KOPT-K1 (cell line): Measurements from ENCODE around the gene FOXB1.

Experiments used
- H3K27ac ChIP-seq: fragments of 200-600 bp; sonication (generic); 2 replicates; pipeline ENCODE4 v1.5.1; 2016; ENCODE audit warnings: antibody characterized with exemption, mild to moderate bottlenecking, low read depth, low read length; ENCODE audit not compliant: poor library complexity, severe bottlenecking
- H3K36me3 ChIP-seq: fragments of 200-600 bp; sonication (generic); 2 replicates; pipeline ENCODE4 v1.5.1; 2017; ENCODE audit warnings: antibody characterized with exemption, mild to moderate bottlenecking, low read length, moderate library complexity; ENCODE audit not compliant: insufficient read depth
- H3K9me3 ChIP-seq: fragments of 200-600 bp; sonication (generic); 2 replicates; pipeline ENCODE4 v1.5.1; 2017; ENCODE audit warnings: antibody characterized with exemption, low read length, mild to moderate bottlenecking; ENCODE audit not compliant: insufficient read depth, poor library complexity, severe bottlenecking

Gene FOXB1

DNA sequence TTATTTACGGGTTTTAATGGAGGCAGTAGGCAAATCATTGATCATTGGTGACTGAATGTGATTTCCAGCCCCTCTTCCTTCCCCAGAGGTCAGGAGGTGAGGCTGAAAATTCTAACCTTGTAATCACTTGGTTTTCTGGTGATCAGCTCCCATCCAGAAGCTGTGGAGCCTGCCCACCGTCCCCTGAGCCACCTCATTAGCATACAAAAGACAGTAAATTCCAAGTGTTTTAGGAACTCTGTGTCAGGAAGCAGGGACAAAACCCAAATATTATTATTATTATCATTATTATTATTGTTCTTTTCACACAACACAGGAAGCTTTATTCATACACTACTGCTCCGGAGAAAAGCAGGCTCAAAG is 18.2 kb downstream of the FOXB1 start:
- H3K9me3 ChIP-seq, result no peaks in the 10 kb centered on the region
- H3K36me3 ChIP-seq, result no peaks in the 10 kb centered on the region
- no peak overlapping the region for H3K27ac ChIP-seq

DNA sequence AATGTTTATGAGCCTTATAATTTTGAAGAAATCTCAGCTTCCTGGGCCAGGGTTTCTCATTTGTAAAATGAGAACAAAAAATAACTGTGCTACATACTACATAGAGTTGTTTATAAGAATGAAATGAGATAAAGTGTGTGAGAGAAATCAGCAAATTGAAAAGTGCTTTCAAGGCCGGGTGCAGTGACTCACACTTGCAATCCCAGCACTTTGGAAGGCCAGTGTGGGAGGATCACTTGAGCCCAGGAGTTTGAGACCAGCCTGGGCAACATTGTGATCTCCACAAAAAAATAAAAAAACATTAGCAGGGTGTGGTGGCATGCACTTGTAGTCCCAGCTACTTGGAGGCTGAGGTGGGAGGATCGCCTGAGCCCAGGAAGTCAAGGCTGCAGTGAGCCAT is 22.4 kb downstream of the FOXB1 start:
- Histone ChIP-seq H3K9me3 (no peaks in the 10 kb centered on the region), H3K27ac (no peak overlapping the region), H3K36me3 (no peaks in the 10 kb centered on the region)

DNA sequence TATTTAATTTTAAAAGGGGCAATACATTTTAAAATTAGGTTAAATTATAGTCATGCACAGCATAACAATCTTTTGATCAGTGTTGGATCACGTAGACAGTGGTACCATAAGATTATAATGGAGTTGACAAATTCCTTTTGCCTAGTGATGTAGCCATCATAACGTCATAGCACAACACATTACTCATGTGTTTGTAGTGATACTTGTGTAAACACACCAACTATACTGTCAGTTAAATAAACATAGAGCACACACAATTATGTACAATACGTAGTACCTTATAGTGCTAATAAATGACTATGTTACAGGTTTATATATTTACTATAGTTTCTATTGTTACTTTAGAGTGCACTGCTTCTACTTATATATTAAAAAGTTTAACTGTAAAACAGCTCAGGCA is 31.2 kb downstream of the FOXB1 start:
- H3K9me3 ChIP-seq, result no peaks in the 10 kb centered on the region
- no peak overlapping the region for H3K27ac ChIP-seq
- H3K36me3 ChIP-seq, result no peaks in the 10 kb centered on the region

DNA sequence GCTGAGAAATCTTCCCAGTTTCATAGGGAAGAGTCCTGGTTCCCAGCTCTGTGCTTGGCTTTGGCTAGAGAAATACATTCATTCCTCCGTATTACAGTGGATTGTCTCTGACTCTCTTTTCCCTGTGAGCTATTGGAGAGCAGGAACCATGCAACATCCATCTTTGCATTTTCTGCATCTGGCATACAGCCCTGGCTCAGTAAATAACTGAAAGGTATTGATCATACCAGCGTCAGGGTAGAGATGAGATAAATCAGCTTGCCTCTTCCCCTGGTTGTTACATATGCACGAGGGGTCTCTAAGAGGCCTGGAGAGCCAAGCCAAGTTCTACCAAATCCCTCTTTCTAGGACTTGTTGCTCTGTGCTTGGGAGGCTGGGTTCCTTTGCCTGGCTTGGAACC is 35.2 kb downstream of the FOXB1 start:
- Histone ChIP-seq H3K36me3 (no peaks in the 10 kb centered on the region), H3K9me3 (no peaks in the 10 kb centered on the region), H3K27ac (no peak overlapping the region)

DNA sequence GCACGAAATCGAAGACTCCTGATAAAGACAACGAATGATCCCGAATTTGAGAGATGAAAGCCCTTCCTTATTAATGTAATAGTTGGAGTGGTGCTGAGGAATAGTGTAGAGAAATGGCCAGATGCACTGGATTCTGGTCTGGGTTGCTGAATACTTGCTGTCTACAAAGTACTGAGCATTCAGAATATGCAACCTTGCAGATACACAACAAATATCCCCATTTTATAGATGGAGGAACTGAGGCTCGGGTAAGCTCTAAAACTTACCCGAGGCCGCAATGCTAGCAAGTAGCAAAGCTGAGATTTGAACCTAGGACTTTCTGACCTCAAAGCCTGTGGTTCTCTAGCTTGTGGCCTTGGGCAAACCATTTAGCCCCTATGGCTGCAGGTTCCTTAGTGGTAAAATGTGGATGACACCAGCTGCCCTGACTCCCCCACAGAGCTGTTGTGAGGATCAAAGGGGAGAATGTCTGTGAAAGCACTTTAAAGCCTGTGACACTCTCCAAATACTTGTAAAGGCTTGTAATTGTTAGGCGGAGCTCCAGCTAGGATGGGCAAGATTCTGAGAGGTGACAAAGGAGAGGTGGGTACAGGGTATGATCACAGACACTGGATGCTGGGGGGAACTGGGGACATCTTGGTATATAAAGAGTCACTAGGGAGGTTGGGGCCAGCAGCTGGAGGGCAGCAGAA is 39.8 kb downstream of the FOXB1 start:
- no peaks in the 10 kb centered on the region for H3K9me3 ChIP-seq
- H3K36me3 ChIP-seq, result no peaks in the 10 kb centered on the region
- peak overlapping the region; percentile 29 for H3K27ac ChIP-seq

DNA sequence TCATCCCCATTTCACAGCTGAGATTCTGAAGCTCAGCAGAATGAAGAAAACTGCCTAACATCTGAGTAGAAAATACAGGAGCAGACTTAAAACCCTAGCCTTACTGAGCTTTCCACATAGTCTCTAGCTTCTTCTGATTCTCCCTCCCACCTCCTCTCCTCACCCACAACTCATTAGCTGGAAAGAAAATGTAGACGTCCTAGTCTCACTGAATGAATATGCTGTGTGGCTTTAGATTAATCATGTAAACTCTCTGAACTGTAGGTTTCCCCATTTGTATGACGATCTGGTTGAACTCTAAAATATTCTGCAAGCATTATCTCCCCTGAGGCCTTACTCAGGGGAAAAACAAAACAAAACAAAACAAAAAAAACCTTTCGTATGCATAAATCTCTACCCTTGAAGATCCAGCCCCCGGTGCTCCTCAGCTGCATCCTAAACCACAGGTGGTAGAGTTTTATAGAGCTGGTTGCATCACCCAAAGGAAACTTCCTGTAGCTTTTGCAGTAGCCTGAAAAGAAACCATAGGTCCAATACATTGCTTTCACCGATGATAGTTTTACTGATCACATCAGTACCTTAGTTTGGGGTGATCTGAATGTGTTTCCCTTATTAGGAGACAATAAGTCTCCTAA is 40.6 kb downstream of the FOXB1 start:
- peak overlapping the region; percentile 29 for H3K27ac ChIP-seq
- H3K36me3 ChIP-seq, result no peaks in the 10 kb centered on the region
- H3K9me3 ChIP-seq, result peaks cover 7% of the 10 kb centered on the region

DNA sequence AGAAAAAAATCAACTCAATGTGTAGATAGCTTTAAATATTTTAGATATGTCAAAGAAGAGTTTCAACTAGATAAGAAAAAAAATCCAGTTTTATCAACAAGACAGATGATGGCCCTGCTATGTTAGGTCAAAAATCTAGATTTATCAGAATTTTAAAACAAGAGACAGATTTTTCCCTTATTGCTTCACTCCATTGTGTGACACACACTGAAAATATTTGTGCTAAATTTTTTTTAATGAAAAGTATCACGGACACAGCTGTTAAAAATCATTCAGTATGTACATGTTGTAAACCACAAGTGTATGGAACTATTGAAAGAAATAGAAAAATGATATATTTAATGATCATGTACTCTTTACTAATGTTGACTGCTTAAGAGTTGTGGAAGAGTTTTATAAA is 43.6 kb downstream of the FOXB1 start:
- Histone ChIP-seq H3K9me3 (peaks cover 20% of the 10 kb centered on the region), H3K27ac (no peak overlapping the region), H3K36me3 (no peaks in the 10 kb centered on the region)

DNA sequence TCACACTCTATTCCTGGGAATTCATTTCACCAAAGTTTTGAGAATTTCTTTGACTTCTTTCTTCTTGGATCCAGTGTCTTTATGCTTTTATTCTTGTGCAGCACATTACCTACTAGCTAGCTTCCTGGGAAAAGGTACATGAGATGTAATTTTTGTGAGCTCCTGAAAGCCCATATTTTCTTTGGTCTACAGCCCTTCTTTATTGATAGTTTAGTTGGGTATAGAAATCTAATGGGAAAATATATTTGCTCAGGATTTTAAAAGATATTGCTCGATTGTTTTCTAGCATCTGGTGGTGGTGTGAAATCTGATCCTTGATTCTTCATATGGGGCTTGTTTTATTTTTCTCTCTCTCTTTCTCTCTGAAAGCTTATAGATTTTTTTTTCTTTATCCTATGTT is 45.8 kb downstream of the FOXB1 start:
- Histone ChIP-seq H3K36me3 (no peaks in the 10 kb centered on the region), H3K9me3 (peaks cover 20% of the 10 kb centered on the region), H3K27ac (no peak overlapping the region)

DNA sequence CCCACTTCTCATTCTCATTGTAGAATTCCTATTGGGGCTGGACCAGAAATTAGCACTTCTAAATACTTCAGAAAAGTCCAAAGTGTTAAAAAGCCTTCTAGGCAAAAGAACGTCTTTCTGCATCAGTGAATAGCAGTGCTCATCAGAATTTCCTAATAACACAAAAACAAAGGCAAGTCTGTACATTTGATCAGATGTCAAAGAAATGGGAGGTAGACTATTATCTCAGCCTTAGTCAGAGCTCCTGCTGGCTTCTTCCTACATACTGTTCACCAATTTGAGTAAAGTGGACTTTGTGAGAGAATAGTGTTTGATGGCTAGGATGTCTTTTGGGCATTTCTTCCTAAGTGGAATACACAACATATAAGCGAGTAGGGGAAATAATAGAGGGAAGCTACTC is 48.7 kb downstream of the FOXB1 start:
- Histone ChIP-seq H3K36me3 (no peaks in the 10 kb centered on the region), H3K27ac (no peak overlapping the region), H3K9me3 (peaks cover 20% of the 10 kb centered on the region)

DNA sequence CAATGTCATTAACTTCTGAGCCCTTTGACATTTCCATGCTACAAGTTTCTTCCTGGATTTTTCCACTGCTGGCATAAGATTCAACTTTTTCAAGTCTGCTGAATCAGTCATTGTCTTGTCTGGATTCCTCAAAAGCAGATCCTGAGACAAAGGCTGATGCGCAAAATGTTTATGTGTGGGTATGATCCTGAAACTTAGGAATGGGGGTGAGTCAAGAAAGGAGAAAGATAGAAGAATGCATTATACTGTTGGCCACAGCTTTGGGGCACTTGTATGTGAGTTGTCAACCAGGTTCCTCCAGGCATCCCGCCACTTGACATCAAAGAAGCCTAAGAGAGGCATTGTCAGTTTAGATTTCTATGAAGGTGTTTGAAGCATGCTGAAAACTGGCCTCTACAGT is 50.4 kb downstream of the FOXB1 start:
- Histone ChIP-seq H3K9me3 (peaks cover 16% of the 10 kb centered on the region), H3K27ac (no peak overlapping the region)

More for the DNA sequence above, 50.4 kb downstream of the FOXB1 start:
- H3K36me3 ChIP-seq, result no peaks in the 10 kb centered on the region
